IMR-90 (cell line): Measurements from ENCODE around the gene GHR.

Experiments
- MAZ ChIP-seq: IDR thresholded peaks from 2 replicates; pipeline ENCODE4 v1.6.1; 2012; ENCODE audit warnings: low read depth, mild to moderate bottlenecking, low read length, improper control_type of control experiment, moderate library complexity, borderline replicate concordance
- POLR2A ChIP-seq: IDR thresholded peaks from 2 replicates; pipeline ENCODE4 v1.6.1; 2012; ENCODE audit warnings: mild to moderate bottlenecking, low read depth, low read length
- RCOR1 ChIP-seq: IDR thresholded peaks from 2 replicates; pipeline ENCODE4 v1.6.1; 2012; ENCODE audit warnings: mild to moderate bottlenecking, low read length, improper control_type of control experiment; ENCODE audit not compliant: insufficient replicate concordance
- RFX5 ChIP-seq: IDR thresholded peaks from 2 replicates; pipeline ENCODE4 v1.8.0; 2012; ENCODE audit warnings: low read depth, mild to moderate bottlenecking, low read length, moderate library complexity
- TF ChIP-seq, protein P1 (sequence below): conservative IDR thresholded peaks from 2 replicates; pipeline ENCODE4 v1.5.1; 2012; ENCODE audit warnings: mild to moderate bottlenecking, low read depth, low read length, improper control_type of control experiment
- TF ChIP-seq, protein P2 (sequence below): fragments of 150-350 bp; IDR thresholded peaks from 2 replicates; pipeline ENCODE4 v1.6.1; 2017; ENCODE audit warnings: mild to moderate bottlenecking, antibody characterized with exemption, low read length, low read depth

DNA sequence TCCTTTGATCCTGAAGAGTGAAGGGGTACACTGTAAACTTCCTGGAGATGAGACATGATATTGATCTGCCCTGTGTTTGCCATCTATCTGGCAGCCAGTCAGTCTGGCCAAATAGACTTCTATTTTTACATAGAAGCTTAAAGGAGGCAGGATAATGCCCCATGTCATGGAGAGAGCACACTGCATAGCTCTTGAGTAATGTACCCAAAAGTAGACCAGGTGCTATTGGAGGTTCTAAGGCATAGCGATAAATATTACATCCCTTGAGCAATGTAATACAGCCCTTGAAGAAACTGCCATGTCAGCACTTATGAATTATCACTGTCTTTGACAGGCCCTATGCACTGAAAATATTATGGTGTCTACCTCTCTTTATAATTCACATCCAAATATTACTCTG lies 131.8 kb downstream of the GHR start:
- TF ChIP-seq POLR2A (no peak), MAZ (no peak), RCOR1 (no peak), RFX5 (no peak)
- TF ChIP-seq, protein P1, sequence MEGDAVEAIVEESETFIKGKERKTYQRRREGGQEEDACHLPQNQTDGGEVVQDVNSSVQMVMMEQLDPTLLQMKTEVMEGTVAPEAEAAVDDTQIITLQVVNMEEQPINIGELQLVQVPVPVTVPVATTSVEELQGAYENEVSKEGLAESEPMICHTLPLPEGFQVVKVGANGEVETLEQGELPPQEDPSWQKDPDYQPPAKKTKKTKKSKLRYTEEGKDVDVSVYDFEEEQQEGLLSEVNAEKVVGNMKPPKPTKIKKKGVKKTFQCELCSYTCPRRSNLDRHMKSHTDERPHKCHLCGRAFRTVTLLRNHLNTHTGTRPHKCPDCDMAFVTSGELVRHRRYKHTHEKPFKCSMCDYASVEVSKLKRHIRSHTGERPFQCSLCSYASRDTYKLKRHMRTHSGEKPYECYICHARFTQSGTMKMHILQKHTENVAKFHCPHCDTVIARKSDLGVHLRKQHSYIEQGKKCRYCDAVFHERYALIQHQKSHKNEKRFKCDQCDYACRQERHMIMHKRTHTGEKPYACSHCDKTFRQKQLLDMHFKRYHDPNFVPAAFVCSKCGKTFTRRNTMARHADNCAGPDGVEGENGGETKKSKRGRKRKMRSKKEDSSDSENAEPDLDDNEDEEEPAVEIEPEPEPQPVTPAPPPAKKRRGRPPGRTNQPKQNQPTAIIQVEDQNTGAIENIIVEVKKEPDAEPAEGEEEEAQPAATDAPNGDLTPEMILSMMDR: no peak
- TF ChIP-seq, protein P2, sequence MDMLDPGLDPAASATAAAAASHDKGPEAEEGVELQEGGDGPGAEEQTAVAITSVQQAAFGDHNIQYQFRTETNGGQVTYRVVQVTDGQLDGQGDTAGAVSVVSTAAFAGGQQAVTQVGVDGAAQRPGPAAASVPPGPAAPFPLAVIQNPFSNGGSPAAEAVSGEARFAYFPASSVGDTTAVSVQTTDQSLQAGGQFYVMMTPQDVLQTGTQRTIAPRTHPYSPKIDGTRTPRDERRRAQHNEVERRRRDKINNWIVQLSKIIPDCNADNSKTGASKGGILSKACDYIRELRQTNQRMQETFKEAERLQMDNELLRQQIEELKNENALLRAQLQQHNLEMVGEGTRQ: no peak
